GM18508 (cell line): ENCODE data around the gene STARD10.

Source experiments
- ATAC-seq: cut with Tn5 transposase; IDR thresholded peaks from one replicate; pipeline ENCODE4 v1.9.1; 2021; ENCODE audit warnings: moderate number of reproducible peaks; ENCODE audit not compliant: insufficient read depth, unreplicated experiment

Gene STARD10

DNA sequence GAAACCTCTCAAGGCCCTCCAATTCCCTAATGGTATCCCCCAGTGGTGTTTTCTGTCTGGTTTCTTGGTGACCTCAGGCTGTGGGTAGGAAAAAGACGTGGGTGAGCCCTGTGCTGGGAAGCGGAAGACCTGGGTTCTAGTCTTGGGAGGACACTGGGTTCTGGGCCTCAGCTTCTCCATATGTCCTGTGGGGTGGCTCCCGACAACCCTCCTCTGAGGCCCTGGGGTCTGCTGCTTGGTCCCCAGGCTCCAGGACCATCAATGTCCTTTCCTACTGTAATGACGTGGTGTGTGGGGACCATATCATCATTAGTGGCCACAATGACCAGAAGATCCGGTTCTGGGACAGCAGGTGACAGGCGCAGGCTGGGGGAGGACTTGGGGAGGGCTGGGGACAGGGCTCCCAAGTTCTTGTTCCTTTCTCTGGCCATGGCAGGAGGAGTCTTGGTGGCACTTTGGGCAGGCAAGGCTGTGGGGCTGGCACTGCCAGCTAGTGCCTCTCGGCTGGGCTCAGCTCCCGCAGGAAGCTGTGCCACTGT is 33.2 kb upstream of the STARD10 start:
- no peak for ATAC-seq

- ATAC-seq = no peak
Observed at GRCh38 chr11:72826191-72826941, 32.5 kb upstream of the STARD10 start.

DNA sequence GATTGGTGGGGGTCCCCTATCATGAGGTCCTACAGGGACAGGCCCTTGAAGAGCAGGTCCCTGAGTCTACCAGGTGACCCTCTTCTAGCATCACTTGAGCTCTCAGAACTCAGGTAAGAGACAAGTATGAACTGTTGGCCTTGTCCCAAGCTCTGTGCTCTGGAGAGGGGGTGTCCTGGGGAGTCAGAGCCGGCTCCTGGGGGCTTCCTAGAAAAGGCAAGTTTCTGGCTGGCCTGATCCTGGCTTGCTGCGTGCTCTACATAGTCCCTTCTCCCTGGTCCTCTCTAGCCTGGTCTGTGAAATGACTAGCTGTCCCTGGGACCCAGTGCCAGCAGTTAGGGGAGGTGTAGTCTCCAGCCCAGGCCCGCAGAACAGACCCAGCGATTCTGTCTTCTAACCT is 31.8 kb upstream of the STARD10 start:
- no peak for ATAC-seq

DNA sequence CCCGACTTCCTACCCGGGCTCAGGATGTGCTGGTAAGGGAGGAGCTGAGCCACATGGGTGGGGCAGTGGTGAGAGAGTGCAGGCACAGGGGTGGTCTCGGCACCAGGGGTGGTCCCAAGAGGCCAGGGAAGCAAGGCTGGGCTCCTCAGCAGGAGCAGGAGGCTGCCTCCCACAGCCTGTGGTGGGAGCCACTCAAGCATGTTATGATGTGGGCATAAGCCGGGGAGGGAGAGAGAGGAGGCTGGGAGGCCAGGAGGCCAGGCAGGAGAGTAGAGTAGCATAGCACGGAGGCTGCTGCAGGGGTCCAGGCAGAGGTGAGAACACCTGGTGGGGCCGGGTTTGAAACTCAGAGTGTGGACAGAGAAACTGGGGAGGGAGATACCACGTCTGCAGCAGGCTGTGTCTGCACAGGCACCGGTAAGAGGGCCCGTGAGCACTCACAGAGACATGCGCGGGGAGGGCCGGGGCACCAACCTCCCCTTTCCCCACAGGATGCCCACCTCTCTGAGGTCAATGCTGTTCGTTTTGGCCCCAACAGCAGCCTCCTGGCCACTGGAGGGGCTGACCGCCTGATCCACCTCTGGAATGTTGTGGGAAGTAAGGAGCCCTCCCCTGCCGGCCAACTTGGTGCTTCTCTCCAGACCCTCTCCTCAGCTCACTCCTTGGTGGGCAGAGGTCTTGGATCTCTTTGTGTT is 31.1 kb upstream of the STARD10 start:
- no peak for ATAC-seq

GRCh38 chr11:72824020-72824419 is 30.2 kb upstream of the STARD10 start:
- no peak for ATAC-seq

- ATAC-seq = no peak
Observed at GRCh38 chr11:72823105-72823804, 29.4 kb upstream of the STARD10 start.

- ATAC-seq = no peak
Observed at GRCh38 chr11:72821920-72822799, 28.3 kb upstream of the STARD10 start.

- no peak for ATAC-seq
Observed at GRCh38 chr11:72821221-72821919, 27.5 kb upstream of the STARD10 start.

DNA sequence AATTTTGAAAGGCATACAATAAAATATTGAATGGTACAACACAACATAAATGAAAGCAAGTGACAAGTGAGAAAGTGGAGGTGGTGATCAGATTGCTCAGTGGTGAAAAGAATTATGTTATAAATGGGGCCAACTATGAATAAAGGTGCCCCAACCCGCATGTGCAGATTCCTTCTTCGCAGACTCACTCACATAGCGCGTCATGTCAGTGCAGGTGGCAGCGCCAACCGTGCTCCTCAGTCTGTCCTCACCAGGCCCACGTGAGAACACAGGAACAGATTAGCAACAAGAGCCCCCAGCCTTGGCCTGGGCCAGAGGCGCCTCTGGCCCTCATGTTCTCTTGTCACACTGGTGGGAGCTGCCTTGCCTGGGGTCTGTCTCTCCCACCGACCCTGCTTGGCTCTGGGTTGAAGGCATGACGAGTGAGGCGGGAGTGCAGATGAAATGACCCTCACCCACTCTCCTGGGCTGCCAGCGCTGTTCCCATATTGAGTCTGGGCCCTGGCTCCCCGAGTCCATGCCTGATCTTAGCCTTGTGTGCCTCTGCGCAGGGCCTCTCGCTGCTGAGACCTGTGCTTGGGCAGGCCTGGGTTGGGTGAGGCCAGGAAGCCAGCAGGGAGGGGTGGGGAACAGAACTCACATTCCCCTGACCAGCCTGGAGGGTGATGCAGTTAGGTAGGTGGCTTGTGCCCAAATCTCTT is 26.7 kb upstream of the STARD10 start:
- no peak for ATAC-seq

- no peak for ATAC-seq
Observed at GRCh38 chr11:72818971-72819370, 25.1 kb upstream of the STARD10 start.

DNA sequence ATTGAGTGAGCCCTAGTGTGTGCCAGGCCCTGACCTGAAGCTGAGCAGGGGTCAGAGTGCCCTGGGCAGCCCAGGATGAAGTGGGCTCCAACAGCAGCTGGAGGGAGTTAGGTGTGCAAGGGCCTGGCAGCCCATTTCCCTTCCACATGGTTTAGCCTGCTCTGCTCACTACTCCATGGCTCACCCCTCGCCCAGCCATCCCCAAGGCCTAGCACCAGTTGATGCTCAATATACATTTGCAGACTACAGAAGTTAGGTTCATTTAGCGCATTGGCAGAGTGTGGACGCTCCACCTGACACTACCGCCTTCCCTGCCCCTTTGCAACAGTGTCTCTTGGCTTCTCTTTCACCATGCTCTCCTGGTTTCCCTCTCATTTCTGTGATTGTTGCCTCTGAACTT is 24.1 kb upstream of the STARD10 start:
- ATAC-seq = no peak

GRCh38 chr11:72816404-72816990 is 22.6 kb upstream of the STARD10 start:
- no peak for ATAC-seq

GRCh38 chr11:72815110-72815618 is 21.3 kb upstream of the STARD10 start:
- ATAC-seq = no peak

DNA sequence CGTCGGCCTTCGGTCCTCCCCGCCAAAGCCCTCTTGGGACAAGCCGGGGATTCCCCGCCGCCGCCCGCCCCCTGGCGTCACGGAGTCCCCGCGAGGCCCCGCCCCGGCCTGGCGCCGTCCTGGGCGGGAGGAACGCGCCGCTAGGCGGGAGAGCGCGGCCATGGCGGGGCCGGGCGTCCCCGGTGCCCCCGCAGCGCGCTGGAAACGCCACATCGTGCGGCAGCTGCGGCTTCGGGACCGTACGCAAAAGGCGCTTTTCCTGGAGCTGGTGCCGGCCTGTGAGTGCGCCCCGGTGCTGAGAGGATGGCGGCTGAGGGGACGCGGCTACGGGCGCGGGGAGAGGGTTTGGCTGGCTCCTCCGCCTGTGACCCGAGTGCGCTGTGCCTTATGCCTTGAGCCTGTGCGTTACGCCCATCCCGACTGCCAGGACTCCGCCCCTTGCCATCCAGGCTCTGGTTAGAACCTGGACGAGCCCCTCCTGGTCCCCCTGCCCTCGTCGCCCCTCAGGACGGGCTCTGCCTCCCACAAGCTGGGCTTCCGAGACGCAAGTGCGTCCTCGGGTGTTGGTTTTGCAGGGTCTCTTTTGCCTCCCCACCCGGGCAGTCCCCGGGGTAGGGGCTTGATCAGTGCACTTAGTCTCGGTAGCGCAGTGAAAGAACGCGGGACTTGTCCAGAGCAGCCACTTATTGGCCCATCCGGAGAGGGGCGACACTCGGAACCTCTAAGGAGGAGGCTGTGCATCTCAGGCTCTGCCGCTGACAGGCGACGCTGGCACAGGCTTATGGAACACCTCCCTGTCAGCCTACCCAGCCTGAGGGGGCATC is 20.7 kb upstream of the STARD10 start, which contains the start of gene ATG16L2:
TSS of gene ATG16L2 (plus strand) at position 126 of the 824 bp plus-strand sequence. CDS start at position 161, 35 bp downstream.
- no peak for ATAC-seq

DNA sequence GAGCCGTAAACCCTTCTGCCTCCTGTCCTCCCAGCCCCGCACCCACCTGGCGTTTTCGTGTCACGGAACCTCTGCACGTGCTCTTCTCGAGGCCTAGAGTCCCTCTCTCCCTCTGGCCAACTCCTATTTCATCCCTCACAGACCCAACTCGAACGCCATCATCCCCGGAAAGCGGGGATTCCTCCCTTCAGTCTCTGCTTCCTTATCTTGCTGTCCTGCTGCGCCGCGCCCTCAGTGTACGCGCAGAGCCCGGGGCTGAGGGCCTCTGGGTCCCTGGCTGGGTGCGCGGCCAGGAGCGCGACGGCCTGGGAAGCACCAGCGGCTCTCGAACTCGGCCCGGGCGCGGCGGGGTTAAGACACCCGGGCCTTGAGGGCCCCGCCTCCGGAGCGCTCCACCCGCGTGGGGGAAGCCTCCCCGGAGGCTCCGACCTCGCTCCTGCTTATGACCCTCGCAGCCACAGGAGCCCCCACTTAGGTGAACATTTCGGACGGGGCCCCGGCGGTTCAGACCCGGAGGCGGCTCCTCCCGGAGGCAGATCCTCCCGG is 20.0 kb upstream of the STARD10 start:
- no peak for ATAC-seq

DNA sequence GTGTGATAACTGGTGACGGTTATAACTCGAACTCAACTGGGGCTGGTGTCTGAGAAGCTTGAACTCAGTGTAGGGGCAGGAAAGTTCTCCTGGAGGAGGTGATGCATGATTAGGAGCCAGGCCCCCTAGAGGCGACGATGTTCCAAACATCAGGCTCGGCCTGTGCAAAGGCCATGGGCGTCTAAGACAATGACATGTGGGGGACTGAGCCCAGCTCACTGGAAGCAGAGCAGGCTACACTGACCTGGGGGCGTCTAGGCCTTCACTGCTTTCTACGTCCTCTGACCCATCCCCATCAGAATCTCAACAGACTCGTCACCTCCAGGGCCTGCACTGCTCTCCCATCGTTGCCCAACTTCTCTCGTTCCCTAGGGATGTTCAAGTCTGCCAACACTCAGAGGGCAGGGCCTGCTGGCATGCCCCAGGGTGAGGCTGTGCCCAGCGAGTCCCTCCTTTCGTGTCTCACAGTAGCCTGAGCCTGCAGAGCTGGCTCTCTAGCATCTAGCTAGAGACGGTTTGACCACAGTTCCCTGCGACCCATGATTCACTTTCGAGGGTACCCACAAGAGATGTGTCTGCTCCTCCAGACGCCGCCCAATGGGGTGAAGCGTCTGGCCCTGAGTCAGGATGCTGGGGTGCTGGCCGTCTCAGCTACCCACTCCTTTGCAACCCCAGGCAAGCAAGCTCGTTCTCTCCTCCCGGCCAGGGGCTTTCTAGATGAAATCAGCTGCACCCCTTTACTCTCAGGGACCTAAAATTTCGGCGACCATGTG is 19.3 kb upstream of the STARD10 start:
- ATAC-seq = no peak
